Lower leg skin (tissue), 3 donors: ENCODE results near the gene GALP.

Source experiments
- POLR2A ChIP-seq, 2 donors: fragments of 450-650 bp; IDR thresholded peaks; one replicate each; pipeline ENCODE4 v1.6.1; 2016 to 2017; ENCODE audit warnings: antibody characterized with exemption in 2 of 2, mild to moderate bottlenecking in 1 of 2, moderate library complexity in 1 of 2
- TF ChIP-seq, protein P1 (sequence below), 3 donors: fragments of 450-650 bp; IDR thresholded peaks; one replicate each; pipeline ENCODE4 v1.5.1; 2016; ENCODE audit warnings: antibody characterized with exemption in 3 of 3, mild to moderate bottlenecking in 3 of 3, moderate library complexity in 2 of 3

DNA sequence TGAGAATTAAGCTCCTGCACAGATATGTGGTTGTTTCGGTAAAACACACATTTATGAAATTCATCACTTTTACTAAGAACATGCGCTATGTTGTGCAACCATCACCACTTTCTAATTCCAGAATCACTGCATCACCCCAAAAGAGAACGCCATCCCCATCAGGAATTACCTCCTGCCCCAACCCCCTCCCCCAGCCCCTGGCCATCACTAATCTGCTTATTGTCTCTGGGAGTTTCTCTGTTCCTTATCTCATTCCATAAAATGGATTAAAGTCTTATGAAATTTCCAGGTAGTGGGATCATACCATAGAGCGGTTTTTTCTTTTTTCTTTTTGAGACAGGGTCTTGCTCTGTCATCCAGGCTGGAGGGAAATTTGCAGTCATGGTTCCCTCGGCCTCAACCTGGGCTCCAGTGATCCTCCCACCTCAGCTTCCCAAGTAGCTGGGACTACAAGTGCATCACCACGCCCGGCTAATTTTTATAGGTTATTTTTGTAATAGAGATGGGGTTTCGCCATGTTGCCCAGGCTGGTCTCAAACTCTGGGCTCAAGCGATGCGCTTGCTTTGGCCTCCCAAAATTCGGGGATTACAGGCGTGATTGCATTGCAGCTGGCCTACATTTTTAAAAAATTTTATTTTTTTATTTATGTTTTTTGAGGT is 18.3 kb downstream of the GALP start:
- TF ChIP-seq, protein P1, sequence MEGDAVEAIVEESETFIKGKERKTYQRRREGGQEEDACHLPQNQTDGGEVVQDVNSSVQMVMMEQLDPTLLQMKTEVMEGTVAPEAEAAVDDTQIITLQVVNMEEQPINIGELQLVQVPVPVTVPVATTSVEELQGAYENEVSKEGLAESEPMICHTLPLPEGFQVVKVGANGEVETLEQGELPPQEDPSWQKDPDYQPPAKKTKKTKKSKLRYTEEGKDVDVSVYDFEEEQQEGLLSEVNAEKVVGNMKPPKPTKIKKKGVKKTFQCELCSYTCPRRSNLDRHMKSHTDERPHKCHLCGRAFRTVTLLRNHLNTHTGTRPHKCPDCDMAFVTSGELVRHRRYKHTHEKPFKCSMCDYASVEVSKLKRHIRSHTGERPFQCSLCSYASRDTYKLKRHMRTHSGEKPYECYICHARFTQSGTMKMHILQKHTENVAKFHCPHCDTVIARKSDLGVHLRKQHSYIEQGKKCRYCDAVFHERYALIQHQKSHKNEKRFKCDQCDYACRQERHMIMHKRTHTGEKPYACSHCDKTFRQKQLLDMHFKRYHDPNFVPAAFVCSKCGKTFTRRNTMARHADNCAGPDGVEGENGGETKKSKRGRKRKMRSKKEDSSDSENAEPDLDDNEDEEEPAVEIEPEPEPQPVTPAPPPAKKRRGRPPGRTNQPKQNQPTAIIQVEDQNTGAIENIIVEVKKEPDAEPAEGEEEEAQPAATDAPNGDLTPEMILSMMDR (IDR thresholded peaks at IDR 0.05): no peak
- TF ChIP-seq POLR2A (IDR thresholded peaks at IDR 0.05): no peak
